ENCODE results near the gene KCNAB2.
A peak's percentile ranks its signal among the peaks of the same experiment; 100 is the strongest.

KCNAB2 gene

GRCh38 chr1:6026095-6026809 is 19.4 kb upstream of the KCNAB2 start:
- TF ChIP-seq CTCF (IDR thresholded peaks at IDR 0.05; ENCODE audit: insufficient read depth, low read depth, low read length, missing control alignments): no peak
- peak overlapping the region; percentile 89 for H3K4me3 ChIP-seq (ENCODE audit: low read depth, low read length)
- peak; percentile 96 for DNase-seq (ENCODE audit: low read depth)

DNA sequence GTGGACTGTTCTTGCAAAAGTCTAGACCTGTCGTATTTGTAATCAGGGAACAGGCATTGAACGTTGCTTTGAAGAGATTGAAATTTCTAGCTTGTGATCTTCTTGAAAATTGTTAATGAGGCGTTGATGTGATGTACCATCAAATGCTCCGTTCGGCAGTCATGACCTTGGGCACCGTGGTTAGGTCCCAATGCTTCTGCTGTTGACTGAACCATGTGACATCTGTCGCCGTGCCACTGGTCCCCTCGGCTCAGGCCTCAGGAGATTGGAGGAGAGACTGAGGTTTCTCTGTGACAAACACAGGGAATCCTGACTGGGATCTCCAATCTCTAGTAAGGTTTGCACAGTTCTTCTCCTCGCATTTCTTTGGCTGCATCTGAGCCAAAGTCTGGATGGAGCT is 18.1 kb upstream of the KCNAB2 start:
- TF ChIP-seq CTCF (IDR thresholded peaks at IDR 0.05; ENCODE audit: insufficient read depth, low read depth, low read length, missing control alignments): no peak
- H3K4me3 ChIP-seq (ENCODE audit: low read depth, low read length): peak overlapping the region; percentile 89
- DNase-seq (ENCODE audit: low read depth): peak; percentile 37

DNA sequence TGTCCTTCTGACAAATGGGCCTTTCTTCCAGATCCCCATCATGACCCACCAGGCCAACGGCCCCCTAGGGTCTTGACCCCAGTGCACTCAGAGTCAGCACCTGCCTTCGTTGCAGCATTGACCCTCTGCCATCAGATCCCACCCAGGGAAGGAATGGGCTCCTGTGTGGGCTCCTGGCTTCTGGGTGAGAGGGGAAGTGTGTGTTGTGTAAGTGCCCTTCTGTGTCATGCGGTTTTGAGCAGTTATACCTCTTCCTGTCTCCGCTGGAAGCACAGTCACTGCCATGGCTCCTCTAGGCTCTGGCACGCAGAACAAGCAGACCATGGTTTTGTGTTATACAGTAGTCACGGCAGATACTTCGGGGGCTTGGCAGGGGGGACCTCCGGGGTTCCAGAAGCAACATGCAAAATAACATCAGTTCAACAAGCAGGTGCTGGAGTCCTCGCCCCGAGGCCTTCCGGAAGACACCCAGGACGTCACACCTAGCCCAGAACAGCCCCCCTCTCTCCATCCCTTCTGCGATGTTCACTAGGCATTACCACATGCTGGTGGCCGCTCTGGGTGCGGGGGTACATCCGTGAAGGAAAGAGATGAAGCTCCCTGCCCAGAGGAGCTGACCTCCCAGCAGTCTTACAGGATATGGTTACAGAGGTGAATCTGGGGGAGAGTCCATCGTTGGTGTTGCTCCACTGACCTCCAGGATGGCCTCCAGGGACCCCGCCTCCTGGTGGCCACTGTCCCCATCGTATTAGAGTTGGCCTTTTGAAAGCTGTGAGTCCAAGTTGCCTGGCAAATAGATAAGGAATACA is 17.4 kb upstream of the KCNAB2 start:
- peak; percentile 75 for DNase-seq (ENCODE audit: low read depth)
- H3K4me3 ChIP-seq (ENCODE audit: low read depth, low read length): peak overlapping the region; percentile 89
- no peak for TF ChIP-seq CTCF (IDR thresholded peaks at IDR 0.05; ENCODE audit: insufficient read depth, low read depth, low read length, missing control alignments)

GRCh38 chr1:6029351-6029750 is 16.3 kb upstream of the KCNAB2 start:
- TF ChIP-seq CTCF (IDR thresholded peaks at IDR 0.05; ENCODE audit: insufficient read depth, low read depth, low read length, missing control alignments): no peak
- no peak for DNase-seq (ENCODE audit: low read depth)
- H3K4me3 ChIP-seq (ENCODE audit: low read depth, low read length): no peak overlapping the region

DNA sequence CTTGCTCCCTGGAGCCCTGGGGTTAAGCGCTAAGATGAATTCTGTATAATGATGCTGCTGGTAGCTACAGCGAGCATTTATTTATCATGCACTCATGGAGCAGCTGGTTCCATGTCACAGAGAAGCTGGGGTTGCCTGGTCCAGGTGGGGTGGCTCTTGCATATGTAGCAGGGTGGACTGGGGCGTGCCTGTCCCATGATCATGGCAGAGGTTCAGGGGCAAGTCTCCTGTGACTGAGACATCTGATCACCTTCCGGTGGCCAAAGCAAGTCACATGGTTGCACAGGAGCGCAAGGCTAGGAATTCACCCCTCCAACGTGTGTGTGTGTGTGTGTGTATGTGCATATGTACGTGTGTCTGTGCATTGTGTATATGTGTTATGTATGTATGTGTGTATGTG is 15.6 kb upstream of the KCNAB2 start:
- no peak overlapping the region for H3K4me3 ChIP-seq (ENCODE audit: low read depth, low read length)
- no peak for DNase-seq (ENCODE audit: low read depth)
- TF ChIP-seq CTCF (IDR thresholded peaks at IDR 0.05; ENCODE audit: insufficient read depth, low read depth, low read length, missing control alignments): no peak

GRCh38 chr1:6030547-6031261 is 15.0 kb upstream of the KCNAB2 start:
- TF ChIP-seq CTCF (IDR thresholded peaks at IDR 0.05; ENCODE audit: insufficient read depth, low read depth, low read length, missing control alignments): no peak
- no peak overlapping the region for H3K4me3 ChIP-seq (ENCODE audit: low read depth, low read length)
- peak; percentile 26 for DNase-seq (ENCODE audit: low read depth)
